IMR-90 (cell line): Measurements from ENCODE around the gene ANKUB1. TPM values are rescaled to one million over a fixed set of nuclear protein-coding genes. Genes with fewer than 3 reads are reported as not detected.

Experiments
- ATAC-seq: fragments of 200-7000 bp; cut with Tn5 transposase; 2 replicates; pipeline ENCODE4 v1.9.1; 2020; ENCODE audit warnings: low read depth, mild to moderate bottlenecking, moderate library complexity
- BruUV-seq: library from RNA; stranded (reverse); fragments of 400-500 nt; replicated peaks from 2 replicates; lab custom pipeline; 2021; lab: Mats Ljungman, UMichigan
- CTCF ChIA-PET: fragments of 300-600 bp; formaldehyde crosslinking; extraction: SDS; loops from one replicate; lab custom pipeline; 2021; ENCODE audit warnings: antibody characterized with exemption; lab: Yijun Ruan, JAX
- POLR2A ChIA-PET: fragments of 300-600 bp; sonication (Branson Sonifier 250); formaldehyde crosslinking; loops from one replicate; lab custom pipeline; 2022; ENCODE audit warnings: antibody characterized with exemption; ENCODE audit not compliant: unreplicated experiment; lab: Charles Lee
- DNase-seq: peaks from one replicate; pipeline ENCODE4 v3.0.0; 2013
- H2AFZ ChIP-seq: replicated peaks from 2 replicates; pipeline ENCODE3; 2013; ENCODE audit warnings: low read length, mild to moderate bottlenecking; ENCODE audit not compliant: poor library complexity
- H2AK5ac ChIP-seq: 2 replicates; pipeline ENCODE4 v1.6.1; 2013; ENCODE audit warnings: low read depth, low read length, inconsistent platforms
- H2AK9ac ChIP-seq: replicated peaks from 2 replicates; pipeline ENCODE3; 2013; ENCODE audit warnings: mild to moderate bottlenecking, low read depth, low read length, moderate library complexity; ENCODE audit not compliant: poor library complexity
- H2BK120ac ChIP-seq: 2 replicates; pipeline ENCODE4 v1.6.1; 2013; ENCODE audit warnings: low read depth, low read length, inconsistent platforms
- H2BK15ac ChIP-seq: 3 replicates; pipeline ENCODE4 v1.6.1; 2013; ENCODE audit warnings: low read depth, low read length, inconsistent platforms
- H2BK20ac ChIP-seq: 2 replicates; pipeline ENCODE4 v1.6.1; 2013; ENCODE audit warnings: low read depth, mild to moderate bottlenecking, inconsistent platforms, low read length, moderate library complexity
- H2BK5ac ChIP-seq: 2 replicates; pipeline ENCODE4 v1.6.1; 2013; ENCODE audit warnings: mild to moderate bottlenecking, low read depth, low read length, inconsistent platforms; ENCODE audit not compliant: poor library complexity, severe bottlenecking
- H3K14ac ChIP-seq: replicated peaks from 2 replicates; pipeline ENCODE4 v1.6.1; 2013; ENCODE audit warnings: low read depth, low read length, inconsistent platforms
- H3K18ac ChIP-seq: 2 replicates; pipeline ENCODE4 v1.6.1; 2013; ENCODE audit warnings: low read depth, low read length, control low read depth
- H3K23ac ChIP-seq: 2 replicates; pipeline ENCODE4 v1.6.1; 2013; ENCODE audit warnings: low read depth, low read length, inconsistent platforms
- H3K27ac ChIP-seq: 2 replicates; pipeline ENCODE4 v1.5.1; 2013; ENCODE audit warnings: mild to moderate bottlenecking, control low read depth, low read length; ENCODE audit not compliant: insufficient read depth
- H3K27me3 ChIP-seq: 2 replicates; pipeline ENCODE4 v1.6.1; 2013; ENCODE audit warnings: low read length; ENCODE audit not compliant: control insufficient read depth, insufficient read depth
- H3K36me3 ChIP-seq: 2 replicates; pipeline ENCODE4 v1.6.1; 2013; ENCODE audit warnings: low read length, mixed read lengths; ENCODE audit not compliant: control insufficient read depth, insufficient read depth
- H3K4ac ChIP-seq: 2 replicates; pipeline ENCODE4 v1.6.1; 2013; ENCODE audit warnings: low read depth, low read length, inconsistent platforms
- H3K4me1 ChIP-seq: 2 replicates; pipeline ENCODE4 v1.6.1; 2013; ENCODE audit warnings: low read length, mixed read lengths; ENCODE audit not compliant: control insufficient read depth, insufficient read depth
- H3K4me2 ChIP-seq: 2 replicates; pipeline ENCODE4 v1.6.1; 2013; ENCODE audit warnings: low read depth, mild to moderate bottlenecking, control low read depth, low read length, moderate library complexity
- H3K4me3 ChIP-seq: 2 replicates; pipeline ENCODE4 v1.5.1; 2013; ENCODE audit warnings: low read depth, mild to moderate bottlenecking, control low read depth, low read length, moderate library complexity; ENCODE audit not compliant: insufficient read depth
- H3K56ac ChIP-seq: 2 replicates; pipeline ENCODE4 v1.6.1; 2013; ENCODE audit warnings: low read length, inconsistent platforms; ENCODE audit not compliant: insufficient read depth; ENCODE audit errors: extremely low read depth
- H3K79me1 ChIP-seq, 2 experiments: 2 replicates each; pipeline ENCODE4 v1.6.1; 2013; ENCODE audit warnings: low read length in 2 of 2, inconsistent platforms in 1 of 2, low read depth in 1 of 2
- H3K9ac ChIP-seq: 2 replicates; pipeline ENCODE4 v1.6.1; 2013; ENCODE audit warnings: low read depth, low read length, control low read depth
- H3K9me1 ChIP-seq: 2 replicates; pipeline ENCODE4 v1.6.1; 2013; ENCODE audit warnings: low read length, inconsistent platforms; ENCODE audit not compliant: insufficient read depth
- H3K9me3 ChIP-seq: 2 replicates; pipeline ENCODE4 v1.6.1; 2013; ENCODE audit warnings: low read length; ENCODE audit not compliant: control insufficient read depth, insufficient read depth
- H4K20me1 ChIP-seq: 2 replicates; pipeline ENCODE4 v1.6.1; 2013; ENCODE audit warnings: low read length, inconsistent platforms; ENCODE audit not compliant: insufficient read depth
- H4K5ac ChIP-seq: 2 replicates; pipeline ENCODE4 v1.6.1; 2013; ENCODE audit warnings: mild to moderate bottlenecking, low read depth, low read length, control low read depth
- H4K8ac ChIP-seq, 2 experiments: 2 replicates each; pipeline ENCODE4 v1.6.1; 2013; ENCODE audit warnings: low read depth in 2 of 2, low read length in 2 of 2, control low read depth in 1 of 2, inconsistent platforms in 1 of 2
- H4K91ac ChIP-seq: 2 replicates; pipeline ENCODE4 v1.6.1; 2013; ENCODE audit warnings: low read depth, low read length, inconsistent platforms; ENCODE audit not compliant: insufficient read depth
- BHLHE40 ChIP-seq: fragments of 150-350 bp; IDR thresholded peaks from 2 replicates; pipeline ENCODE4 v1.6.1; 2016; ENCODE audit warnings: mild to moderate bottlenecking, low read depth, low read length
- CEBPB ChIP-seq: IDR thresholded peaks from 2 replicates; pipeline ENCODE4 v1.6.1; 2012; ENCODE audit warnings: low read depth, low read length, improper control_type of control experiment
- CHD1 ChIP-seq: IDR thresholded peaks from 2 replicates; pipeline ENCODE4 v1.6.1; 2012; ENCODE audit warnings: low read depth, low read length, improper control_type of control experiment
- CTCF ChIP-seq: conservative IDR thresholded peaks from 2 replicates; pipeline ENCODE4 v1.5.1; 2012; ENCODE audit warnings: mild to moderate bottlenecking, low read depth, low read length, improper control_type of control experiment
- ELK1 ChIP-seq: fragments of 150-350 bp; IDR thresholded peaks from 2 replicates; pipeline ENCODE4 v1.6.1; 2016; ENCODE audit warnings: low read depth, mild to moderate bottlenecking, low read length, moderate library complexity, borderline replicate concordance
- FOS ChIP-seq: fragments of 150-350 bp; IDR thresholded peaks from 2 replicates; pipeline ENCODE4 v1.6.1; 2016; ENCODE audit warnings: low read depth, low read length
- MAFK ChIP-seq: IDR thresholded peaks from 2 replicates; pipeline ENCODE4 v1.6.1; 2012; ENCODE audit warnings: low read depth, low read length, improper control_type of control experiment
- MAZ ChIP-seq: IDR thresholded peaks from 2 replicates; pipeline ENCODE4 v1.6.1; 2012; ENCODE audit warnings: low read depth, mild to moderate bottlenecking, low read length, improper control_type of control experiment, moderate library complexity, borderline replicate concordance
- MXI1 ChIP-seq: IDR thresholded peaks from 2 replicates; pipeline ENCODE4 v1.6.1; 2012; ENCODE audit warnings: low read depth, mild to moderate bottlenecking, low read length, moderate library complexity, borderline replicate concordance
- NFE2L2 ChIP-seq: fragments of 150-350 bp; IDR thresholded peaks from 2 replicates; pipeline ENCODE4 v1.6.1; 2016; ENCODE audit warnings: low read depth, mild to moderate bottlenecking, low read length
- POLR2A ChIP-seq: IDR thresholded peaks from 2 replicates; pipeline ENCODE4 v1.6.1; 2012; ENCODE audit warnings: mild to moderate bottlenecking, low read depth, low read length
- RAD21 ChIP-seq: IDR thresholded peaks from 2 replicates; pipeline ENCODE4 v1.6.1; 2012; ENCODE audit warnings: low read length, improper control_type of control experiment
- RCOR1 ChIP-seq: IDR thresholded peaks from 2 replicates; pipeline ENCODE4 v1.6.1; 2012; ENCODE audit warnings: mild to moderate bottlenecking, low read length, improper control_type of control experiment; ENCODE audit not compliant: insufficient replicate concordance
- RFX5 ChIP-seq: IDR thresholded peaks from 2 replicates; pipeline ENCODE4 v1.8.0; 2012; ENCODE audit warnings: low read depth, mild to moderate bottlenecking, low read length, moderate library complexity
- SMC3 ChIP-seq: fragments of 150-350 bp; IDR thresholded peaks from 2 replicates; pipeline ENCODE4 v1.6.1; 2016; ENCODE audit warnings: low read depth, mild to moderate bottlenecking, antibody characterized with exemption, low read length, moderate library complexity
- USF2 ChIP-seq: fragments of 150-350 bp; IDR thresholded peaks from 2 replicates; pipeline ENCODE4 v1.6.1; 2017; ENCODE audit warnings: mild to moderate bottlenecking, antibody characterized with exemption, low read length, low read depth
- WGBS, 2 experiments: methylation state at CpG; one replicate each; pipeline versions ENCODE4 v1.1.5 to v1.1.7; 2013; ENCODE audit warnings: missing lambda C conversion rate in 2 of 2; ENCODE audit not compliant: insufficient read length in 1 of 2; ENCODE audit errors: extremely low coverage in 2 of 2; 5-methylcytosine and 5-hydroxymethylcytosine counted together
- dilution Hi-C: fragments of 300-500 bp; cut with HindIII; formaldehyde crosslinking; loops from one replicate; pipeline ENCODE4 v1.14.3; 2018; ENCODE audit warnings: low sequenced_read_pairs; ENCODE audit not compliant: unreplicated experiment
- in situ Hi-C: fragments of 300-500 bp; cut with MboI; formaldehyde crosslinking; loops from 3 replicates; pipeline ENCODE4 v1.14.3; 2019; ENCODE audit warnings: low sequenced_read_pairs, inconsistent platforms, mixed read lengths
- intact Hi-C: fragments of 100-400 bp; cut with micrococcal nuclease; formaldehyde crosslinking; loops from 2 replicates; pipeline ENCODE4 v1.10.0; 2022
- polyA plus RNA-seq, 3 experiments: library from polyadenylated mRNA; depleted of rRNA; stranded (reverse); fragments of >200 nt; gene quantifications; 2 replicates each; pipeline ENCODE4 v1.2.3, GENCODE V29; 2012; ENCODE audit warnings: low replicate concordance in 1 of 3
- total RNA-seq: library from RNA; depleted of rRNA; stranded (reverse); fragments of >200 nt; gene quantifications from 2 replicates; pipeline ENCODE4 v1.2.3, GENCODE V29; 2012

Gene ANKUB1
- total and polyA plus RNA-seq, 2 of the 4 experiments (the other 2 are of a cell fraction): not detected

- Histone ChIP-seq H3K36me3 (no peaks in the 10 kb centered on the region), H3K9me1 (no peaks in the 10 kb centered on the region), H3K4me3 (no peak overlapping the region), H3K18ac (no peak overlapping the region), H2BK5ac (no peak overlapping the region), H3K9me3 (no peaks in the 10 kb centered on the region), H3K9ac (no peak overlapping the region), H3K14ac (no peak overlapping the region), H4K8ac (no peak overlapping the region), H2BK120ac (no peak overlapping the region), H3K4me1 (no peaks in the 10 kb centered on the region), H3K27me3 (no peaks in the 10 kb centered on the region), H2AFZ (no peak overlapping the region), H2BK20ac (no peak overlapping the region), H2AK9ac (no peak overlapping the region), H4K91ac (no peak overlapping the region), H3K23ac (no peak overlapping the region), H3K4me2 (no peak overlapping the region), H4K20me1 (no peaks in the 10 kb centered on the region), H2AK5ac (no peak overlapping the region), H2BK15ac (no peak overlapping the region), H3K56ac (no peak overlapping the region), H3K27ac (no peak overlapping the region), H3K79me1 (no peaks in the 10 kb centered on the region), H3K4ac (no peak overlapping the region), H4K5ac (no peak overlapping the region)
- in situ Hi-C loops: no loop called here
- intact Hi-C loops: no loop called here
- no peak for ATAC-seq
- TF ChIP-seq BHLHE40 (no peak), MXI1 (no peak), POLR2A (no peak), CEBPB (no peak), FOS (no peak), CTCF (no peak), ELK1 (no peak), RAD21 (no peak), SMC3 (no peak), MAFK (no peak), USF2 (no peak), CHD1 (no peak), NFE2L2 (no peak), RFX5 (no peak), RCOR1 (no peak), MAZ (no peak)
- ChIA-PET CTCF (no interaction called here), POLR2A (no interaction called here)
- WGBS, 2 experiments: no CpG with 5 or more reads among the region's 1 CpG
- BruUV-seq: no TSS peak
- dilution Hi-C loops: no loop called here
- no peak for DNase-seq
Measured at GRCh38 chr3:149796026-149796425, 3.7 kb upstream of the ANKUB1 start.
